ENCODE measurements around the gene OR5B17. TPM values are rescaled to one million over a fixed set of nuclear protein-coding genes. Genes with fewer than 3 reads are reported as not detected.
"Not testable (repeated sequence)": the region's sequence is repeated elsewhere in the genome, so short reads cannot be mapped to it uniquely, and the experiment has no call there.

The OR5B17 gene
- total RNA-seq, 1 experiment from 2014 or later = not detected

GRCh38 chr11:58406774-58407173, 47.9 kb upstream of the OR5B17 start, which contains the start of gene OR5B3:
Gene OR5B3, minus strand, starts transcription at chr11:58406874. Its CDS starts 3,465 bp downstream, at chr11:58403409.
- H3K36me3 Mint-ChIP-seq = peaks cover 7% of the 10 kb centered on the region; the same call in 1 of the 2 replicates
- no peaks in the 10 kb centered on the region; the same call in 1 of the 2 replicates for H3K27me3 Mint-ChIP-seq (ENCODE audit: low read depth)
- no peak within 1 kb of the TSS for H3K27ac Mint-ChIP-seq
- no peak within 1 kb of the TSS for H3K4me3 Mint-ChIP-seq
- ATAC-seq (no peak), DNase-seq (ENCODE audit: low spot score) (no peak)
- ChIA-PET POLR2A (no interaction called here), CTCF (no interaction called here)
- TF ChIP-seq CBFB (CRISPR knock-in tag; IDR thresholded peaks at IDR 0.05; ENCODE audit: low read depth) (no peak), GTF2I (CRISPR knock-in tag; conservative IDR thresholded peaks at IDR 0.05) (no peak), ELF4 (CRISPR knock-in tag; IDR thresholded peaks at IDR 0.05; ENCODE audit: low read depth) (no peak), ZNF219 (CRISPR knock-in tag; IDR thresholded peaks at IDR 0.05; ENCODE audit: borderline replicate concordance) (no peak), RELA (CRISPR knock-in tag; IDR thresholded peaks at IDR 0.05; ENCODE audit: borderline replicate concordance) (no peak)
- no peaks in the 10 kb centered on the region for H3K4me1 Mint-ChIP-seq
- H3K9me3 Mint-ChIP-seq = peaks cover 31% of the 10 kb centered on the region

- POLR2A ChIA-PET; H3K27me3 Mint-ChIP-seq (ENCODE audit: low read depth); H3K4me3 Mint-ChIP-seq; H3K27ac Mint-ChIP-seq; H3K36me3 Mint-ChIP-seq; DNase-seq (ENCODE audit: low spot score); H3K4me1 Mint-ChIP-seq: not testable (repeated sequence)
- CTCF ChIA-PET = interaction anchor here (1.2 kb wide), 1 partner anchor 124 kb away, joined by 4 read pairs; no protein-coding TSS in a partner anchor
- ATAC-seq = peak; percentile 67
- peaks cover 14% of the 10 kb centered on the region for H3K9me3 Mint-ChIP-seq
Measured at GRCh38 chr11:58399622-58400021, 40.8 kb upstream of the OR5B17 start.

GRCh38 chr11:58395581-58395980, 36.7 kb upstream of the OR5B17 start:
- peaks cover 6% of the 10 kb centered on the region; the same call in 1 of the 2 replicates for H3K36me3 Mint-ChIP-seq
- peaks cover 5% of the 10 kb centered on the region for H3K4me1 Mint-ChIP-seq
- DNase-seq (ENCODE audit: low spot score) (no peak), ATAC-seq (no peak)
- ChIA-PET CTCF (no interaction called here), POLR2A (no interaction called here)
- no peak overlapping the region for H3K4me3 Mint-ChIP-seq
- H3K27me3 Mint-ChIP-seq (ENCODE audit: low read depth) = no peaks in the 10 kb centered on the region
- H3K9me3 Mint-ChIP-seq = peaks cover 20% of the 10 kb centered on the region
- H3K27ac Mint-ChIP-seq = no peak overlapping the region
- TF ChIP-seq, protein P1, sequence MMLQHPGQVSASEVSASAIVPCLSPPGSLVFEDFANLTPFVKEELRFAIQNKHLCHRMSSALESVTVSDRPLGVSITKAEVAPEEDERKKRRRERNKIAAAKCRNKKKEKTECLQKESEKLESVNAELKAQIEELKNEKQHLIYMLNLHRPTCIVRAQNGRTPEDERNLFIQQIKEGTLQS (CRISPR knock-in tag; conservative IDR thresholded peaks at IDR 0.05) = no peak
- TF ChIP-seq ATF6 (CRISPR knock-in tag; IDR thresholded peaks at IDR 0.05) = no peak
- TF ChIP-seq, protein P2, sequence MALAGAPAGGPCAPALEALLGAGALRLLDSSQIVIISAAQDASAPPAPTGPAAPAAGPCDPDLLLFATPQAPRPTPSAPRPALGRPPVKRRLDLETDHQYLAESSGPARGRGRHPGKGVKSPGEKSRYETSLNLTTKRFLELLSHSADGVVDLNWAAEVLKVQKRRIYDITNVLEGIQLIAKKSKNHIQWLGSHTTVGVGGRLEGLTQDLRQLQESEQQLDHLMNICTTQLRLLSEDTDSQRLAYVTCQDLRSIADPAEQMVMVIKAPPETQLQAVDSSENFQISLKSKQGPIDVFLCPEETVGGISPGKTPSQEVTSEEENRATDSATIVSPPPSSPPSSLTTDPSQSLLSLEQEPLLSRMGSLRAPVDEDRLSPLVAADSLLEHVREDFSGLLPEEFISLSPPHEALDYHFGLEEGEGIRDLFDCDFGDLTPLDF (CRISPR knock-in tag; IDR thresholded peaks at IDR 0.05) = no peak
- no peak for TF ChIP-seq FOXK1 (CRISPR knock-in tag; IDR thresholded peaks at IDR 0.05)
- TF ChIP-seq, protein P3, sequence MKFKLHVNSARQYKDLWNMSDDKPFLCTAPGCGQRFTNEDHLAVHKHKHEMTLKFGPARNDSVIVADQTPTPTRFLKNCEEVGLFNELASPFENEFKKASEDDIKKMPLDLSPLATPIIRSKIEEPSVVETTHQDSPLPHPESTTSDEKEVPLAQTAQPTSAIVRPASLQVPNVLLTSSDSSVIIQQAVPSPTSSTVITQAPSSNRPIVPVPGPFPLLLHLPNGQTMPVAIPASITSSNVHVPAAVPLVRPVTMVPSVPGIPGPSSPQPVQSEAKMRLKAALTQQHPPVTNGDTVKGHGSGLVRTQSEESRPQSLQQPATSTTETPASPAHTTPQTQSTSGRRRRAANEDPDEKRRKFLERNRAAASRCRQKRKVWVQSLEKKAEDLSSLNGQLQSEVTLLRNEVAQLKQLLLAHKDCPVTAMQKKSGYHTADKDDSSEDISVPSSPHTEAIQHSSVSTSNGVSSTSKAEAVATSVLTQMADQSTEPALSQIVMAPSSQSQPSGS (CRISPR knock-in tag; IDR thresholded peaks at IDR 0.05; ENCODE audit: borderline replicate concordance, low read depth) = no peak
- TF ChIP-seq E2F5 (CRISPR knock-in tag; IDR thresholded peaks at IDR 0.05) = no peak
- no peak for TF ChIP-seq CDX4 (CRISPR knock-in tag; IDR thresholded peaks at IDR 0.05; ENCODE audit: borderline replicate concordance)
- TF ChIP-seq TEAD1 (CRISPR knock-in tag; IDR thresholded peaks at IDR 0.05) = no peak
- TF ChIP-seq, protein P4, sequence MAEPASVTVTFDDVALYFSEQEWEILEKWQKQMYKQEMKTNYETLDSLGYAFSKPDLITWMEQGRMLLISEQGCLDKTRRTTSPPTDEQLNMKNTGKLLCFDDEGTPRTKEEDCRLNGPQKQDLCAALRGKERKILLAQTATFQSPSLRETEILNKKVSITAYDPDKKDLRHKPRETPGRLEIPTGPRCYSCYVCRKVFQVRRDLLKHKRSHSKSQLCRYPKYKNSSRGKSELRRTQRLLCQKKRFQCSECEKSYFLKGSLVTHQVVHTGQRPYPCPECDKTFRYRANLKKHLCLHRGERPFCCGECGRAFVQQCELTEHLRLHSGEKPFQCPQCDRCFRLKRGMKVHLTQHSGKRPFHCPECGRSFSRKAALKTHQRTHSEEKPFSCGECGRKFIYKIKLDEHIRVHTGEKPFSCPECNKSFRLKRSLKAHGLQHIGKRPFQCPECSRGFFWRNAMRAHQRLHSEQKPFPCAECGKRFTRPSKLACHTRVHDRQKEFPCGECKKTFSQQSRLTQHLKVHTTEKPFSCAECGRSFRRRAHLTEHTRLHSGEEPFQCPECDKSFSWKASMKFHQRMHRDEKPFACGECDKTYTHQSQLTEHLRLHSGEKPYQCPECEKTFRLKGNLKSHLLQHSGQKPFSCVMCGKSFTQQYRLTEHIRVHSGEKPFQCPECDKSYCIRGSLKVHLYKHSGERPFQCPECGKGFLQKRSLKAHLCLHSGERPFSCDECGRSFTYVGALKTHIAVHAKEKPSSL (CRISPR knock-in tag; conservative IDR thresholded peaks at IDR 0.05) = no peak
- TF ChIP-seq, protein P5, sequence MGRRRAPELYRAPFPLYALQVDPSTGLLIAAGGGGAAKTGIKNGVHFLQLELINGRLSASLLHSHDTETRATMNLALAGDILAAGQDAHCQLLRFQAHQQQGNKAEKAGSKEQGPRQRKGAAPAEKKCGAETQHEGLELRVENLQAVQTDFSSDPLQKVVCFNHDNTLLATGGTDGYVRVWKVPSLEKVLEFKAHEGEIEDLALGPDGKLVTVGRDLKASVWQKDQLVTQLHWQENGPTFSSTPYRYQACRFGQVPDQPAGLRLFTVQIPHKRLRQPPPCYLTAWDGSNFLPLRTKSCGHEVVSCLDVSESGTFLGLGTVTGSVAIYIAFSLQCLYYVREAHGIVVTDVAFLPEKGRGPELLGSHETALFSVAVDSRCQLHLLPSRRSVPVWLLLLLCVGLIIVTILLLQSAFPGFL (CRISPR knock-in tag; IDR thresholded peaks at IDR 0.05; ENCODE audit: borderline replicate concordance) = no peak
- no peak for TF ChIP-seq ZNF138 (CRISPR knock-in tag; conservative IDR thresholded peaks at IDR 0.05)
- TF ChIP-seq TP53 (CRISPR knock-in tag; IDR thresholded peaks at IDR 0.05) = no peak
- no peak for TF ChIP-seq CREM (CRISPR knock-in tag; IDR thresholded peaks at IDR 0.05)
- no peak for TF ChIP-seq HMGA2 (CRISPR knock-in tag; IDR thresholded peaks at IDR 0.05)
- TF ChIP-seq CREB1 (CRISPR knock-in tag; IDR thresholded peaks at IDR 0.05) = no peak
- TF ChIP-seq MXD4 (CRISPR knock-in tag; IDR thresholded peaks at IDR 0.05; ENCODE audit: borderline replicate concordance) = no peak
